Umbilical cord (tissue), 2 donors: Measurements from ENCODE around the gene GALNT9. TPM values are rescaled to one million over a fixed set of nuclear protein-coding genes. Genes with fewer than 3 reads are reported as not detected.

Source experiments
- DNase-seq: peaks from one replicate; pipeline ENCODE4 v3.0.0-alpha.2; 2015; ENCODE audit warnings: low spot score
- total RNA-seq: library from RNA; depleted of rRNA; stranded (reverse); fragments of >200 nt; gene quantifications from one replicate; pipeline ENCODE4 v1.2.3, GENCODE V29; 2014; ENCODE audit warnings: low replicate concordance; ENCODE audit not compliant: insufficient read depth

Gene GALNT9
- total RNA-seq, 1 donor from 2014 or later: 1.9 TPM

GRCh38 chr12:132344601-132345000 lies 15.2 kb upstream of the GALNT9 start:
- no peak for DNase-seq

- DNase-seq: no peak
These were observed 14.8 kb upstream of the GALNT9 start for GRCh38 chr12:132344181-132344580.

- no peak for DNase-seq
These were observed 14.1 kb upstream of the GALNT9 start for GRCh38 chr12:132343294-132344004.

GRCh38 chr12:132342251-132343227 lies 13.2 kb upstream of the GALNT9 start:
- DNase-seq: no peak

GRCh38 chr12:132341318-132342050 lies 12.1 kb upstream of the GALNT9 start:
- no peak for DNase-seq

- no peak for DNase-seq
These were observed 11.1 kb upstream of the GALNT9 start for GRCh38 chr12:132340266-132341035.

GRCh38 chr12:132339856-132340255 lies 10.5 kb upstream of the GALNT9 start:
- no peak for DNase-seq

GRCh38 chr12:132338781-132339180 lies 9.4 kb upstream of the GALNT9 start:
- DNase-seq: no peak

- no peak for DNase-seq
These were observed 8.9 kb upstream of the GALNT9 start for GRCh38 chr12:132338311-132338710.

- no peak for DNase-seq
These were observed 8.2 kb upstream of the GALNT9 start for GRCh38 chr12:132337557-132337956.

- DNase-seq: no peak
These were observed 7.3 kb upstream of the GALNT9 start for GRCh38 chr12:132336451-132337413.

- no peak for DNase-seq
These were observed 5.9 kb upstream of the GALNT9 start for GRCh38 chr12:132335179-132335756.

- DNase-seq: no peak
These were observed 4.4 kb upstream of the GALNT9 start for GRCh38 chr12:132333766-132334165.

GRCh38 chr12:132333273-132333672 lies 3.9 kb upstream of the GALNT9 start:
- DNase-seq: no peak

GRCh38 chr12:132330549-132330881 lies 1.1 kb upstream of the GALNT9 start:
- DNase-seq: no peak

GRCh38 chr12:132329720-132330548 lies 545 bp upstream of the GALNT9 start:
- DNase-seq: no peak

- no peak for DNase-seq
These were observed 933 bp downstream of the GALNT9 start for GRCh38 chr12:132328282-132329029.
